ENCODE results near the gene AANAT.

DNA sequence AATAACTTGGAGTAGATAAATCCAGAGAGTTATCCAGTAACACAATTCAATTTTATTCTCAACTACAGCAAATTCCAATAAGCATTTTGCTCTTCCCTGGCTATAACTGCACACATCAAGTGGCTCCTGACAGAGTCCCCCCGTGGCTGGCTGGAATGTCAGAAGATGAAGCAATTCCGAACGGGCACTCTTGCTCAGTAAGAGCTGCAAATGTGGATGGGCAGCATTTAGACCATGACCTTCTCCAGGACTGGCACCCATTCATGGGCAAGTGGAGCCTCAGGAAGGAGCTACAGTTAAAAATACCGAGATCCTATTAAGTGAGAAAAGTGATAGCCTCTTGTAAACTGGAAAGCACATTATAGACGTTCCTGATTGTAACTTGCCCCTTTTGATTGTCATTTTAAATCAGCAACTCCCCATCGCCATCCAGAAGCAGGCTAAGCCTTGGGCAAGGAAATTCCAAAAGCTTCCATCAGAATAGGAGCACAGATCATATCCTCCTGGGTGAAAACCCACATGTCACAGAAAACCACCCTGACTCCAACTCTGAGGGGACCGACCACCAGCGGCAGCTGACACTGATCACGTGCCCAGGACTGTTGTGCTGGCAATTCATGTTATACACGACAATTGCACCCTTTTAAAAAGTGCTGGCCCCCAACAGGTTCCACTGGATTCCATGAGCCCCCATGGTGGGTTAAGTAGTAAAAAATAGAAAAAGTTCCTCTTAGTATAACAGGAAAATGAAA, 21.5 kb upstream of the AANAT start:
- TF ChIP-seq, protein P1, sequence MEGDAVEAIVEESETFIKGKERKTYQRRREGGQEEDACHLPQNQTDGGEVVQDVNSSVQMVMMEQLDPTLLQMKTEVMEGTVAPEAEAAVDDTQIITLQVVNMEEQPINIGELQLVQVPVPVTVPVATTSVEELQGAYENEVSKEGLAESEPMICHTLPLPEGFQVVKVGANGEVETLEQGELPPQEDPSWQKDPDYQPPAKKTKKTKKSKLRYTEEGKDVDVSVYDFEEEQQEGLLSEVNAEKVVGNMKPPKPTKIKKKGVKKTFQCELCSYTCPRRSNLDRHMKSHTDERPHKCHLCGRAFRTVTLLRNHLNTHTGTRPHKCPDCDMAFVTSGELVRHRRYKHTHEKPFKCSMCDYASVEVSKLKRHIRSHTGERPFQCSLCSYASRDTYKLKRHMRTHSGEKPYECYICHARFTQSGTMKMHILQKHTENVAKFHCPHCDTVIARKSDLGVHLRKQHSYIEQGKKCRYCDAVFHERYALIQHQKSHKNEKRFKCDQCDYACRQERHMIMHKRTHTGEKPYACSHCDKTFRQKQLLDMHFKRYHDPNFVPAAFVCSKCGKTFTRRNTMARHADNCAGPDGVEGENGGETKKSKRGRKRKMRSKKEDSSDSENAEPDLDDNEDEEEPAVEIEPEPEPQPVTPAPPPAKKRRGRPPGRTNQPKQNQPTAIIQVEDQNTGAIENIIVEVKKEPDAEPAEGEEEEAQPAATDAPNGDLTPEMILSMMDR (conservative IDR thresholded peaks at IDR 0.05 in 1 of 2, IDR thresholded peaks at IDR 0.05 in 1 of 2; ENCODE audit: extremely low read depth in 1 of 2, insufficient read depth in 1 of 2, low read depth in 1 of 2, low read length in 2 of 2): no peak
- no peak for TF ChIP-seq EZH2 (IDR thresholded peaks at IDR 0.05; ENCODE audit: borderline replicate concordance, low read length)

Measured in mammary epithelial cell (primary cell).